Liver (tissue), 9 donors: ENCODE results near the gene UNC5B. TPM values are rescaled to one million over a fixed set of nuclear protein-coding genes. Genes with fewer than 3 reads are reported as not detected.
"Not testable (repeated sequence)": the region's sequence is repeated elsewhere in the genome, so short reads cannot be mapped to it uniquely, and the experiment has no call there.

Experiments used
- DNase-seq: peaks from one replicate; pipeline ENCODE4 v3.0.0-alpha.2; 2017; ENCODE audit warnings: low spot score
- H3K27ac ChIP-seq, 2 donors: one replicate each; pipeline ENCODE4 v1.7.0; 2013; ENCODE audit warnings: inconsistent platforms in 2 of 2, low read length in 2 of 2, control low read depth in 1 of 2, low read depth in 1 of 2, mild to moderate bottlenecking in 1 of 2
- H3K27me3 ChIP-seq, 4 donors: one replicate each; pipeline versions ENCODE4 v1.6.1 to v1.7.0; 2013; ENCODE audit warnings: low read length in 3 of 4, inconsistent platforms in 1 of 4, mild to moderate bottlenecking in 1 of 4, moderate library complexity in 1 of 4; ENCODE audit not compliant: control insufficient read depth in 4 of 4, insufficient read depth in 4 of 4
- H3K36me3 ChIP-seq, 4 donors: one replicate each; pipeline versions ENCODE4 v1.6.1 to v1.7.0; 2013; ENCODE audit warnings: low read length in 3 of 4, mild to moderate bottlenecking in 3 of 4, low read depth in 1 of 4, moderate library complexity in 1 of 4; ENCODE audit not compliant: control insufficient read depth in 4 of 4, insufficient read depth in 3 of 4
- H3K4me1 ChIP-seq, 4 donors: one replicate each; pipeline versions ENCODE4 v1.6.1 to v1.7.0; 2013; ENCODE audit warnings: low read length in 3 of 4, mild to moderate bottlenecking in 3 of 4, moderate library complexity in 1 of 4; ENCODE audit not compliant: control insufficient read depth in 4 of 4, insufficient read depth in 4 of 4
- H3K4me3 ChIP-seq, 3 donors: one replicate each; pipeline versions ENCODE4 v1.6.1 to v1.7.0; 2013; ENCODE audit warnings: low read length in 3 of 3, control low read depth in 1 of 3, low read depth in 1 of 3, mild to moderate bottlenecking in 1 of 3
- H3K9ac ChIP-seq, 2 donors: one replicate each; pipeline ENCODE4 v1.7.0; 2013; ENCODE audit warnings: low read length in 2 of 2, mild to moderate bottlenecking in 2 of 2, moderate library complexity in 2 of 2, control low read depth in 1 of 2, low read depth in 1 of 2
- H3K9me3 ChIP-seq, 4 donors: one replicate each; pipeline versions ENCODE4 v1.6.1 to v1.7.0; 2013; ENCODE audit warnings: low read length in 3 of 4; ENCODE audit not compliant: control insufficient read depth in 4 of 4
- FOXA1 ChIP-seq: IDR thresholded peaks from 2 replicates; pipeline ENCODE4 v1.6.1; 2016; ENCODE audit warnings: antibody characterized with exemption
- FOXA2 ChIP-seq: IDR thresholded peaks from 2 replicates; pipeline ENCODE4 v1.6.1; 2016; ENCODE audit warnings: antibody characterized with exemption
- HNF4A ChIP-seq, 2 donors: conservative IDR thresholded peaks; 2 replicates each; pipeline ENCODE4 v1.6.1; 2016; ENCODE audit warnings: antibody characterized with exemption in 2 of 2, mild to moderate bottlenecking in 2 of 2
- HNF4G ChIP-seq: IDR thresholded peaks from 2 replicates; pipeline ENCODE4 v1.6.1; 2016; ENCODE audit warnings: antibody characterized with exemption
- JUND ChIP-seq, 2 donors: IDR thresholded peaks; 2 replicates each; pipeline ENCODE4 v1.6.1; 2016; ENCODE audit warnings: antibody characterized with exemption in 2 of 2
- REST ChIP-seq: IDR thresholded peaks from 2 replicates; pipeline ENCODE4 v1.6.1; 2016; ENCODE audit warnings: antibody characterized with exemption, mild to moderate bottlenecking
- RXRA ChIP-seq, 2 donors: IDR thresholded peaks; 2 replicates each; pipeline ENCODE4 v1.6.1; 2017 to 2018; ENCODE audit warnings: antibody characterized with exemption in 2 of 2, mild to moderate bottlenecking in 1 of 2
- SP1 ChIP-seq: IDR thresholded peaks from 2 replicates; pipeline ENCODE4 v1.6.1; 2018; ENCODE audit warnings: antibody characterized with exemption, mild to moderate bottlenecking
- YY1 ChIP-seq: IDR thresholded peaks from 2 replicates; pipeline ENCODE4 v1.6.1; 2016; ENCODE audit warnings: antibody characterized with exemption, mild to moderate bottlenecking
- WGBS: extraction: QIAGEN DNeasy Blood & Tissue Kit; methylation state at CpG from one replicate; pipeline ENCODE4 v1.1.7; 2013; 5-methylcytosine and 5-hydroxymethylcytosine counted together
- polyA plus RNA-seq, 2 donors: library from polyadenylated mRNA; stranded (reverse) in 1 of 2; unstranded in 1 of 2; fragments of 200-250 nt in 1 of 2; fragments of >200 nt in 1 of 2; fragmentation: Nextera tagmentation in 1 of 2; extraction: Ambion mirVana in 1 of 2; gene quantifications; one replicate each; pipeline versions ENCODE4 v1.2.1 to v1.2.3, GENCODE V29; 2013 to 2015
- total RNA-seq, 2 donors: library from RNA; depleted of rRNA; stranded (reverse); fragments of >200 nt; gene quantifications; one replicate each; pipeline ENCODE4 v1.2.3, GENCODE V29; 2014
- TF ChIP-seq, protein P1 (sequence below): IDR thresholded peaks from 2 replicates; pipeline ENCODE4 v1.6.1; 2016; ENCODE audit warnings: antibody characterized with exemption
- TF ChIP-seq, protein P2 (sequence below): IDR thresholded peaks from 2 replicates; pipeline ENCODE4 v1.6.1; 2016; ENCODE audit warnings: antibody characterized with exemption
- donor health status: healthy.
- donor health status: healthy.
- donor health status: healthy.
- donor health status: healthy.
- donor health status: healthy.

The UNC5B gene
- total and polyA plus RNA-seq, 4 donors = 0.56 to 1.8 (median 1.3) TPM

- H3K9me3 ChIP-seq = no peaks in the 10 kb centered on the region
- no peaks in the 10 kb centered on the region for H3K36me3 ChIP-seq
- H3K27ac ChIP-seq = no peak overlapping the region
- peaks cover 6 to 22% (median 16%) of the 10 kb centered on the region in 4 donors for H3K4me1 ChIP-seq
- H3K27me3 ChIP-seq = no peaks in the 10 kb centered on the region
- no peak overlapping the region for H3K4me3 ChIP-seq
- TF ChIP-seq YY1 = no peak
- TF ChIP-seq SP1 = no peak
- TF ChIP-seq HNF4G = no peak
- TF ChIP-seq, protein P1, sequence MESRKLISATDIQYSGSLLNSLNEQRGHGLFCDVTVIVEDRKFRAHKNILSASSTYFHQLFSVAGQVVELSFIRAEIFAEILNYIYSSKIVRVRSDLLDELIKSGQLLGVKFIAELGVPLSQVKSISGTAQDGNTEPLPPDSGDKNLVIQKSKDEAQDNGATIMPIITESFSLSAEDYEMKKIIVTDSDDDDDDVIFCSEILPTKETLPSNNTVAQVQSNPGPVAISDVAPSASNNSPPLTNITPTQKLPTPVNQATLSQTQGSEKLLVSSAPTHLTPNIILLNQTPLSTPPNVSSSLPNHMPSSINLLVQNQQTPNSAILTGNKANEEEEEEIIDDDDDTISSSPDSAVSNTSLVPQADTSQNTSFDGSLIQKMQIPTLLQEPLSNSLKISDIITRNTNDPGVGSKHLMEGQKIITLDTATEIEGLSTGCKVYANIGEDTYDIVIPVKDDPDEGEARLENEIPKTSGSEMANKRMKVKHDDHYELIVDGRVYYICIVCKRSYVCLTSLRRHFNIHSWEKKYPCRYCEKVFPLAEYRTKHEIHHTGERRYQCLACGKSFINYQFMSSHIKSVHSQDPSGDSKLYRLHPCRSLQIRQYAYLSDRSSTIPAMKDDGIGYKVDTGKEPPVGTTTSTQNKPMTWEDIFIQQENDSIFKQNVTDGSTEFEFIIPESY = no peak
- TF ChIP-seq FOXA1 = no peak
- no peak for TF ChIP-seq REST
- DNase-seq = no peak
- no peak overlapping the region for H3K9ac ChIP-seq
- 66% methylated on average over 5 of the region's 5 CpGs for WGBS
These were observed 83.7 kb downstream of the UNC5B start for GRCh38 chr10:71296086-71296485.

DNA sequence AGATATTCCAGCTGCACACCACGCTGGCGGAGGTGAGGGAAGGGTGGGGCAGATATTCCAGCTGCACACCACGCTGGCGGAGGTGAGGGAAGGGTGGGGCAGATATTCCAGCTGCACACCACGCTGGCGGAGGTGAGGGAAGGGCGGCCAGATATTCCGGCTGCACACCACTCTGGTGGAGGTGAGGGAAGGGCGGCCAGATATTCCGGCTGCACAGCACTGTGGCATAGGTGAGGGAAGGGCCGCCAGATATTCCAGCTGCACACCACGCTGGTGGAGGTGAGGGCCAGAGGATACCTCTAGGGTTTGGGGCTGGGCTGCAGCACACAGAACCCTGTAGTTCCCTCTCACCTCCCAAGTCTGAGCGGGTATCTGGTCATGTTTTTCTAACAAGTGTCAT is 84.4 kb downstream of the UNC5B start:
- not testable (repeated sequence) for H3K36me3 ChIP-seq

DNA sequence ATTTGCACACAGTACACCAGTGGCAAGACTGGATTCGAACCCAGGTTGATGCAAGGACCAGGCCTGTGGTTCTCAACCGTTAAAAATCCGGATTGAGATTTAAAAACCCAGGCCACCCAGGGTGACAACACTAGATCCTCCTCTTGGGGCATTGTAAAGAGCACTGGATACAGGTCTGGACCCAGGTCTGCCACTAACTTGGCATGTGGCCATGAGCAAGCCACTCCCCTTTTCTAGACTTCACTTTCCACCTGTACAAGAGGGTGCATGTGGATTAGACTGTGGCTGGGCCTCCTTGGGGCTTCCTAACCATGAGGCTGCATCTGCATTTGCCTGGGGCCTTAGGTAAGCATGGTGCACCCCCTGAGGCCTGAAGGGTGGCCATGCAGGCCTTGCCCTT is 85.0 kb downstream of the UNC5B start:
- TF ChIP-seq, protein P2, sequence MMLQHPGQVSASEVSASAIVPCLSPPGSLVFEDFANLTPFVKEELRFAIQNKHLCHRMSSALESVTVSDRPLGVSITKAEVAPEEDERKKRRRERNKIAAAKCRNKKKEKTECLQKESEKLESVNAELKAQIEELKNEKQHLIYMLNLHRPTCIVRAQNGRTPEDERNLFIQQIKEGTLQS = no peak
- TF ChIP-seq FOXA1 = no peak
- TF ChIP-seq RXRA (IDR thresholded peaks at IDR 0.05) = no peak
- TF ChIP-seq JUND (IDR thresholded peaks at IDR 0.05) = no peak
- no peak for TF ChIP-seq REST
- no peak for TF ChIP-seq FOXA2
- TF ChIP-seq HNF4A (conservative IDR thresholded peaks at IDR 0.05) = no peak
- no peak for DNase-seq
- Histone ChIP-seq H3K4me1 (peaks cover 4 to 13% (median 9%) of the 10 kb centered on the region in 4 donors), H3K36me3 (no peaks in the 10 kb centered on the region), H3K27ac (no peak overlapping the region), H3K4me3 (no peak overlapping the region), H3K9ac (no peak overlapping the region), H3K27me3 (no peaks in the 10 kb centered on the region), H3K9me3 (no peaks in the 10 kb centered on the region)
- WGBS = 95% methylated on average over 3 of the region's 3 CpGs

More for the DNA sequence above, 84.4 kb downstream of the UNC5B start:
- H3K9me3 ChIP-seq, H3K4me3 ChIP-seq, H3K27me3 ChIP-seq, DNase-seq, H3K27ac ChIP-seq, H3K9ac ChIP-seq: not testable (repeated sequence)
- peaks cover 6 to 18% (median 13%) of the 10 kb centered on the region in 4 donors for H3K4me1 ChIP-seq
- 91% methylated on average over 13 of the region's 13 CpGs for WGBS
